ENCODE measurements around the gene SSTR5. TPM values are rescaled to one million over a fixed set of nuclear protein-coding genes. Genes with fewer than 3 reads are reported as not detected.
"Not testable (repeated sequence)": the region's sequence is repeated elsewhere in the genome, so short reads cannot be mapped to it uniquely, and the experiment has no call there.

The SSTR5 gene
- total RNA-seq, 1 donor: not detected

DNA sequence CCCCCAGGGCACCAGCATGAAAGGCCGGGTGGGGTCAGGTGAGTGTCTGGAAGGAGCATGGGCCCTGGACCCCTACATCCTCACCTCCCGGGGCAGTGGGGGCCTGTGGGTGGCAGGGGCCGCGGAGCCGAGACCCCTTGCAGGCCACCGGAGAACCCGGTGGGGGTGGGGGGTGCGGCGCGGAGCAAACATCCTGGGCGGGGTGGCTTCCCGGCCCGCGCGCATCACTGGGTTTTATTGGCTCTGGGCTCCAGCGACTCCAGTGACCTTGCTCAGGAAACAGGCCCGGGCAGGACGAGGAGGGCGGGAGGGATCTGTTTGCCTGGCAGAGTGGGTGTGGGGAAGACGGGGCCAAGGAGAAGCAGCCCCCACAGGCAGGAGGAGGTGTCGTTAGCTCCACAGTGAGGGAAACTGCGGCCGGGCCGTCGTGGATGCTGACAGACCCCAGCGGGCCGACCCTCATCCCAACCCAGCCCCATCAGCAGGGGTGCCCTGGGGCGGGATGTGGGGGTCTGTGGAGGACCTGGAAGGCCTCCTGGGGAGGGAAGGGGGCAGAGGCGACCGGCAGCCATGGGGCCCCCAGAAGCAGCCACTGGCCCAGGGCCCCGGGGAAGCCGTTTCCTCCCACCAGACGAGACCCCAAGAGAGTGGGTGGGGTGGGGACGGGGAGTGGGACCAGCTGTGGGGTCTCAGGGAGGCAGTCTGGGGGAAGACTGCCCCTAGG lies 10.6 kb downstream of the SSTR5 start:
- DNase-seq (ENCODE audit: low read depth): no peak
- no peak for TF ChIP-seq CTCF (IDR thresholded peaks at IDR 0.05; ENCODE audit: insufficient read depth, low read length)
- no peak overlapping the region for H3K4me3 ChIP-seq (ENCODE audit: low read depth, low read length)

DNA sequence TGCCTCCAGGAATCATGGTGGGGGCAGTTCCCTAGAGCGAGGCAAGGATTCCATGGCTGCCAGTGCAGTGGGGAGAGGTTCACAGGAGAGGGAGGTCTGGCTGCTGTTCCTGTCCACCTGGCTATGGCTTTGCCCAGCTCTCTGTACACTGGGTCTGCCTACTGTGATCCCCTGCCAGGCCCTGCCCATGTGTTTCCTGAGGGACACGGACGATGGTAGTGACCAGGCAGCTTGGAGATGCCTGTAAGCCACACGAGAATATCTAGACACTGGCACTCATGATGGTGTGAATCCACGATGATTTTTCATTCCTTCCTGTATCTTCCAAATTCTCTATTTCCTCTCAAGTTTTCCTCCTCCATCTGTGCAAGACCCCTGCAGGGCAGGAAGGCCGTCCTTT lies 12.4 kb downstream of the SSTR5 start:
- H3K4me3 ChIP-seq (ENCODE audit: low read depth, low read length): no peak overlapping the region
- TF ChIP-seq CTCF (IDR thresholded peaks at IDR 0.05; ENCODE audit: insufficient read depth, low read length): no peak
- DNase-seq (ENCODE audit: low read depth): no peak

DNA sequence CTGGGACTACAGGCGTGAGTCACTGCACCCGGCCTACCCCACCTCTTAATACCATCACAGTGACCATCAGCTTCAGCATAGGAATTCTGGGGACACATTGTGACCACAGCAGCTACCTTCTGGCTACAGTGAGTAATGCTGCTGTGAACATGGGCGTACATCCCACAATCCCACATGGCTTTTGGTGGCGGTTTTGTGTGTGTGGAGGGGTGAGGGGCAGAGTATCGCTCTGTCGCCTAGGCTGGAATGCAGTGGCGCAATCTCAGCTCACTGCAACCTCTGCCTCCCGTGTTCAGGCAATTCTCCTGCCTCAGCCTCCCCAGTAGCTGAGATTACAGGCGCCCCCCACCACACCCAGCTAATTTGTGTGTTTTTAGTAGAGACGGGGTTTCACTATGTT lies 13.9 kb downstream of the SSTR5 start:
- DNase-seq (ENCODE audit: low read depth); H3K4me3 ChIP-seq (ENCODE audit: low read depth, low read length): not testable (repeated sequence)

DNA sequence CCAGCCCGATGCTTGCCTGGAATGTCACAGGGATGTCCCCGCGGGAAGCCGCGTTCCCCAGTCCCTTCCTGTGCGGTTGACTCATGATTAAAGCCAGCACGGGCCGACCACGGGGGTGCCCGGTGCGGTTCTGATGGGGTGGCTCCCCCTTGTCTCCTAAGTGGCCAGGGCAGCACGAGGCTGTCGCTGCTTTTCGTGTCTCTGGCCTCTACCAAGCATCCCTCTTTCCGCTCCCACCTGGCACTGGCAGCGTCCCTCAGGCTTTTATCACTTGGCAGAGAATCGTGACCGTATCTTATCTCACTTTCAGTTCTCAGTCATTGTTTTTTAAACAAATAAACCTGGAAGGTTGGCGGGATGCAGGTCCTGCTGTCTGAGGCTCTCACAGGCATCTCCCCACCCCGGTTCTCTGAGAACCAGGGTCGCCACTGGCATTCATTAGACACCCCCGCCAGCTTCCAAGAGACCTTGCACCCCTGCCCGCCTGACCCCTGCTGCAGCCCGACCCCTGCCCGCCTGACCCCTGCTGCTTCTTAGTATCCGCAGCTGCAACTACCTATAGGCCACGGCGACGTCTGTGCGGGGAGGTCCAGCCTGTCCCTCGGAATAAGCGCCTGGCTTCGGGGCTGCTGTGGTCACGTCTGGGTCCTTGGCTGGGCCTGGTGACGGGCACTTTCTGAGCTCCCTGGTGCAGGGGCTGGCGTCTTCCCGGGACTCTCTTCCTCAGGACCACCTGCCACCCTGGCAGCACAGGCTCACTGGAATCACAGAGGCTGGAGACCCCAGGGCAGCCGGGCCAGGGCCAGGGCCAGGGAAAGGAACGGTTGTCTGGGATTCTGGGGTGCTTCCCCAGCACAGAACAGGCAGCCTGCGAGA lies 16.0 kb downstream of the SSTR5 start:
- TF ChIP-seq CTCF (IDR thresholded peaks at IDR 0.05; ENCODE audit: insufficient read depth, low read length): no peak
- H3K4me3 ChIP-seq (ENCODE audit: low read depth, low read length): no peak overlapping the region
- no peak for DNase-seq (ENCODE audit: low read depth)

DNA sequence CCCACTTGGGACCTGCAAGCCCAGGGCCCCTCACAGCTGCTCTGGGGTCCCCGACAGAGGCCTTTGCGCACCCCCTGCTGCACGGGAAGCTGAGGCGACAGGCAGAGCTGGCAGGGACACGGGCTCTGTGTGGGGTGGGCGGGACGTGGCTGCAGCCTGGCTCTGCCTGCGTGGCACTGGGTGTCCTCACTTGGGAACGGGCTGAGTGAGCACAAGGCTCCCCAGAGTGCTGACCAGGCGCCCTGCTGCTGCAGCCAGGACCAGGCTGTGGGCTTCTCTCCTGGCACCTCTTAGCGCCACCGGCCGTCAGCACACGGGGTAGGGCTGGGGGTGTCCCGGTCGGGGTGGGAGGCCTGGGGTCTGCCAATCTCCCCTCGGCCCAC lies 16.9 kb downstream of the SSTR5 start:
- TF ChIP-seq CTCF (IDR thresholded peaks at IDR 0.05; ENCODE audit: insufficient read depth, low read length): no peak
- no peak overlapping the region for H3K4me3 ChIP-seq (ENCODE audit: low read depth, low read length)
- no peak for DNase-seq (ENCODE audit: low read depth)

DNA sequence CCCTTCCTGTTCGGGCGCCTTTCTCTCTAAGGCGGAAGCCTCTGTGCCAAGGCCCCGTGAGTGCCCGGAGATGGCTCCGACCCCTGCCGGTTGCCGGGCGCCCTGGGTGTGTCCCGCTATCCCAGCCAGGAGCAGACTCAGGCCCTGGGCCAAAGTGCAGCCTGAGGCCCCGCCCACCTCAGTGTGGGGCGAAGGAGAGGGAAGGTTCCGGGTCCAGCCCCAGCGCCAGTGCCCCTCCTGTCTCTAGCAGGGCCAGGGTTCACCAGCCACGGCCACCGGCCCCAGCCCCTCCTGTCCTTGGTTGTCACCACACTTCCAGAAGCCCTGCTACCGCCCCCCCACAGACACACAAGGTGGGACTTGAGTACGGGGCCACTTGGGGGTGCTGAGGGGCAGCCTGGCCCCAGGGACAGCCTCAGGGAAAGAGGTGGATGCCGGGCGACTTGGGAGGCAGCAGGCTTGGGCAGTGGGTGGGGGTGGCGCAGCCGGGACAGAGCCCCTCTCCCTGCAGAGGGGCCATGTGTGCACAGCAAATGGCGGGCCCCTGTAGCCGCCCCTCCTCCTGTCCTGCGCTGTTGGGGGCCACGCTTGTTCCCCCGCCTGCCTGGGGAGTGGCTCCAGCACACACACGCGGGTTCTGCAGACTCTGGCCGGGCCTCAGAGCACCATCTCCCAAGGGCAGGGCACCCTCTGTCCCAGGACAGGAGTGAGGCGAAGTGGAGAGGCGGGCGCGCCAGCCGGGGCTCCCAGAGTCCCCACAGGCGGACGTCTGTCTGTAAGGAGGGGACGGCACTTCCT lies 17.5 kb downstream of the SSTR5 start:
- DNase-seq (ENCODE audit: low read depth): no peak
- TF ChIP-seq CTCF (IDR thresholded peaks at IDR 0.05; ENCODE audit: insufficient read depth, low read length): peak; percentile 3

More for the DNA sequence above, 17.5 kb downstream of the SSTR5 start:
- H3K4me3 ChIP-seq (ENCODE audit: low read depth, low read length): no peak overlapping the region

Data from fibroblast of the aortic adventitia (primary cell).